Left hindlimb (tissue), 1 donor: ENCODE data around the gene AQP2.

Source experiments
- DNase-seq: peaks from one replicate; pipeline ENCODE4 v3.0.0-alpha.2; 2018

Gene AQP2

DNA sequence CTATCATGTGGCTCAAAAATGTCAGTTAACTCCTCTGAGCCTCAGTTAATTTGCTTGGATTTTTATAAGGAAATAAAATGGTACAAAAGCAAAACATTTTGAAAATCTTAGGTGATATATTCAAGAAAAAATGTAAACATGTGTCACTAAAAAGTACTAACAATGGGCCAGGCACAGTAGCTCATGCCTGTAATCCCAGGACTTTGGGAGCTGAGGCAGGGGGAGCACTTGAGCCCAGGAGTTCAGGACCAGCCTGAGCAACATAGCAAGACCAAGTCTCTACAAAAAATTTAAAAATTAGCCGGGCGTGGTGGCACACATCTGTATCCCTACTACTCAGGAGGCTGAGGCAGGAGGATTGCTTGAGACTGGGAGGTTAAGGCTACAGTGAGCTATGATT, 47.9 kb downstream of the AQP2 start:
- no peak for DNase-seq

DNA sequence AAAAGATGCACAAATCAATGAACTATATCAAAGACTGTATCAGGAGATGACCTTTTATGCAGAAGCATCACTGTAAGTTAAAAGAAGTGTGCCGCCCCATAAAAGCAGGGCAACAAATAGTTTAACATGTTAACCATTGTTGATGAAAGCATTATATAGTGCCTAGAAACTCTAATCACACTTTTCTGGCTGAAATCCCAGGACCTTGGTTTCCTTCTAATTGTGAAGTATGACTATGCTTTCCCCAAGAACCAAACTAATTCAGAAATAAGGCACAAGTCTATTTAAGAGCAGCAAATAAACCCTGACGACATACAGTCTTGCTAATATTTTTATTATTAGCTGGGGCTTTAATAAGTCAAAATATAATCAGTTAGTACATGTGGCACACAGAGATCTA, 53.1 kb downstream of the AQP2 start:
- DNase-seq = no peak

DNA sequence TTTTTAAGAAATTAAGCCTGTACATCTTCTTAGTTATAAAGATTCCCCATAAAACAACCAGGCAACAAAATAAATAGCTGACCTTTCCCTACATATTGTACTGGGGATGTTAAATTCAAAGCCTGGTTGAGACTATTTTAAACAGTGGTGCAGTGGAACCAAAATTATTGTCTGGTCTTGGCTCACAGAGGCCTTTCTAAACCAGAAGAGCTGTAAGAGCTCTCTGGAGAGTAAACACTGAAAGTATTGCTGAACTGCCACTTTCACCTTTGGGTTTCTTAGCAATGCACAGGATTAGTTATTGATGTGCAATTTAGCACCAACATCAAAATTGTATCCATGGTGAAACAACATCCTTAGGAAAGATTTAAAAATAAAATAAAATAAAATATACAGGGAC, 54.2 kb downstream of the AQP2 start:
- no peak for DNase-seq

DNA sequence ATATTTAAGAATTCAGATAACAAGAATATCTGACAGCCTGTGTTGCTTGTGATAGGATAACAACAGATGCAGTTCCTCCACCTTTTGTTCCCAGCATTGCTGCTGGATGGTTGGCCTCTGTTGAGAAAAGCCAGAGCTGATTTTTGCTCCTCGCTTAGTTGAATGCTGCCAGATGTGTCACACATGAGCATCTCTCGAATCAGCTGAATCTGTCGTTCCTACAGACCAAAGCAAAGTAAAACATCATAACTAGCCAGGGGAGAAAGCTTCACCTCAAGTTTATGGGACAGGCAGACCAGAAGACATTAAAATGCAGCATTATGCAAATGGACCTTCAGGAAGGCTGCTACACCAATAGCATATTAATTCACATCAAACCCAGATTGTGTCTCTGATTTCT, 54.6 kb downstream of the AQP2 start:
- no peak for DNase-seq

DNA sequence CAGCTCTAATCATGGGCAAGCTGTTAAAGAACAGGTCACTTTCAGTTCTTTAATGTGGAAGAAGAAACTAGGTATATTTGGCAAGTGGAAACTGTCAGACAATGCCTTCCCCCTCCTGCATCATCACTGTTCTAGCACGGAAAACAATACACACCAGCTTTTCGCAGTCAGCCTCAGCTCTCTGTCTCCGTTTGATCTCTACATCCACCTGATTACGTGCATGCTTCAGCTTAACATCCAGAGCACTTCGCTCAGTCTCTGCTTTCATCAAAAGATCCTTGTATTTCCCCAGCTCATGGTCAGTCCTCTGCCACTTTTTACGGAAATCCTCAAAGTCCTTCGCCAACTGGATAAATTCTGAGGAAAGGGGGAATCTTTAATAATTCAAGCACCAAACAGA, 55.7 kb downstream of the AQP2 start:
- no peak for DNase-seq

DNA sequence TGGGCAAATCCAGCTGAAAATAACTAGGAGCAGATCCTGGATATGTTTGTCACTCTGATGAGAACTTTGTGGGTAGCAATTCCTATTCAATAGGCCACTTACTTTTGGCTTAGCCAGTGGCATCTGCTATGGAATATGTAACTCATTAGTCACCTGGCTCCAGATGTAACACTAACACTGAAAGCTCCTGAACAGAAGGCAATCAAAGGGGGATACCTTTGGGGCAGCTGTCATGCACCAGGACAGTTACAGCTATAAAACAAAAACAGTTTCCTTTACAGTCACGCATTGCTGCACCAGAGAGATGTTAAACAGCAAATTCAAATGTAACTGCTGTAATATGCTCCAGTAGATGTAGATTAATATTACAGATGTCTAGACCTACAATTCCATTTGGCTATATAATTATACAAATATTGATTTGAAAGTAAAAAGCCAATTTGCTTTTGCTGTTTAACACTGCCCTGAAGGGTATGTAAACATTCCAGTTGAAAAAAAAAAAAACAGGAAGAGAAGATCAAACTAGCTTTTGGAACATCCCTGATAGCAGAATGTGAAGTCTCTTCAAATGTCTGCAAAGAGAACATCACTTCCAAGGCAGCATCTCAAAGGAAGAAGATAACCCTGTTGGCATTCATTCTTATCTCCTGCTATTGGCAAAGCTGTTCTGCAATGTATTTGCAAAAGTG, 56.4 kb downstream of the AQP2 start:
- no peak for DNase-seq
